BE2C (cell line): ENCODE measurements around the gene GPER1.

Source experiments
- DNase-seq: peaks from one replicate; pipeline ENCODE4 v3.0.0-alpha.2; 2020
- H3K27me3 ChIP-seq: fragments of 250-450 bp; sonication (Bioruptor Pico); 2 replicates; pipeline ENCODE4 v1.5.1; 2020; ENCODE audit warnings: mild to moderate bottlenecking
- H3K36me3 ChIP-seq: fragments of 250-450 bp; sonication (Bioruptor Pico); 2 replicates; pipeline ENCODE4 v1.5.1; 2020; ENCODE audit warnings: mild to moderate bottlenecking
- H3K4me1 ChIP-seq: fragments of 250-450 bp; sonication (Bioruptor Pico); 2 replicates; pipeline ENCODE4 v1.5.1; 2020
- H3K4me3 ChIP-seq: 2 replicates; pipeline ENCODE4 v1.5.1; 2011; ENCODE audit warnings: low read depth, low read length
- H3K9me3 ChIP-seq: fragments of 250-450 bp; sonication (Bioruptor Pico); 2 replicates; pipeline ENCODE4 v1.5.1; 2020
- CTCF ChIP-seq: IDR thresholded peaks from 2 replicates; pipeline ENCODE4 v1.5.1; 2012; ENCODE audit warnings: mild to moderate bottlenecking, low read depth, low read length

GPER1 gene

GRCh38 chr7:1085910-1086421 is 1.9 kb upstream of the GPER1 start:
- H3K36me3 ChIP-seq = no peaks in the 10 kb centered on the region
- no peak for TF ChIP-seq CTCF
- no peaks in the 10 kb centered on the region for H3K9me3 ChIP-seq
- peaks cover 34% of the 10 kb centered on the region for H3K4me1 ChIP-seq
- DNase-seq = no peak
- H3K4me3 ChIP-seq = no peak overlapping the region
- no peaks in the 10 kb centered on the region for H3K27me3 ChIP-seq

DNA sequence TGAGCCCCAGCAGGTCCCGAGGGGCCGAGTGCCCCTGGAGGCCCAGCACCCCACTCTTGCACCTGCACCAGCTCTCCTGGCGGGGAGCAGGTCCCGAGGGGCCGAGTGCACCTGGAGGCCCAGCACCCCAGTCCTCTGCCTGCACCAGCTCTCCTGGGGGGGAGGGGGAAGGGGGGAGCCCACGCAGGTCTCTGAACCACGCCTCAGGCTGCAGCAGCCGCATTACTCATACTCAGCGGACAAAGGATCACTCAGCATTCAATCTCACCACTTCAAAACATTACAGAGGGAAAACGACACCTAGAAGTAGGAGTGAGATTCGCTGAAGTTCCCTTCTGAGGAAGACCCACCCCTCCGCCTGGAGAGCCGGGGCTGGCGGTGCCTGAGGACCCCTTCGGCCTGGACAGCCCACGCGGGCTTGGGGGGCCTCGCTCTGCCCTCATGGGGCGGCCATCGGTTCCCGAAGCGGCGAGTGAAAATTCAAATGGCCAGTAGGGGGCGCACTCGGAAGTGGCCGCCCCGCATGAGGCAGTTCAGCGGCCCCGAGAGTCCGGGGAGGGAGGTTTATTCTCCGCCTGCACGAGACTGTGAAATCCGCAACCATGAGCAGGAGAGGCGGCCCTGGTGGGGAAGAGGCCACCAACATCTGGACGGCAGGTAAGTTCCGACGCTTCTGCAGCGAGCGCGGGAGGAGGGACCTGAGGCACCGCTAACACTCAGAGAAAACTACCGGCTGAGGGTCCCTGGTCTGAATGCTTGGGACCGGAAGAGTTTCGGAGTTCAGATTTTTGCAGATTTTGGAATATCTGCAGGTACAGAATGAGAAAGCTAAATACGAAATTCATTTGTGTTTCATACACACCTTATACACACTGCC is 1.1 kb upstream of the GPER1 start:
- Histone ChIP-seq H3K9me3 (no peaks in the 10 kb centered on the region), H3K36me3 (peaks cover under 1% of the 10 kb centered on the region), H3K4me3 (no peak overlapping the region), H3K27me3 (no peaks in the 10 kb centered on the region), H3K4me1 (peaks cover 27% of the 10 kb centered on the region)
- DNase-seq = peak; percentile 73
- peak; percentile 78 for TF ChIP-seq CTCF

DNA sequence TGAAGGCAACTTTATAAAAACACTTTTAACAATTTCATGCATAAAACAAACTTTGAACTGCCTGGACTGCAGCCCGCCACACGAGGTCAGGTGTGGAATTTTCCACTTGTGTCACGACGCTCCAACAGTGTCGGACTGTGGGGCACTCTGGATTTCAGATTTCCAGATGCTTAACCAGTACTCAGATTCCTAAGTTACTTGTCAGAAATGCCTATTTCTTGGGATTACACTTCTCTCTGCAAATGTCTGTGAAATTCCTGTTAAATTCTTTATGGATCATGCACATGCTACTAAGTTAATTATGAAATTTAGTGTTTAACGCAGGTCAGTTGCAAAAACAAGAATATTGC is 473 bp upstream of the GPER1 start:
- TF ChIP-seq CTCF = no peak
- no peak overlapping the region for H3K4me3 ChIP-seq
- peaks cover 21% of the 10 kb centered on the region for H3K4me1 ChIP-seq
- H3K27me3 ChIP-seq = no peaks in the 10 kb centered on the region
- DNase-seq = no peak
- H3K9me3 ChIP-seq = no peaks in the 10 kb centered on the region
- H3K36me3 ChIP-seq = peaks cover 5% of the 10 kb centered on the region

DNA sequence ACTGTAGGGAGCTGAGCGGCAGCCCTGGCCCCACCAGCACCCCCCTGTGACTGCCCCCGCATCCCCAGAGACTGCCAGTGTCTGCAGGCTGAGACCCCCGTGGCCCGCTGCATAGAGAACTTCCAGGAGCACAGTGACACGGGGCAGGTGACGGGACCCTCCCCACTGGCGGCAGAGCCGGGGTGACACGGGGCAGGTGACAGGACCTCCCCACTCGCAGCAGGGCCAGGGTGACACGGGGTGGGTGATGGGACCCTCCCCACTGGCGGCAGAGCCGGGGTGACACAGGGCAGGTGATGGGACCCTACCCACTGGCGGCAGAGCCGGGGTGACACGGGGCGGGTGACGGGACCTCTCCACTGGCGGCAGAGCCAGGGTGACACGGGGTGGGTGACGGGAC is 2.3 kb downstream of the GPER1 start:
- no peak for DNase-seq
- peaks cover 10% of the 10 kb centered on the region for H3K36me3 ChIP-seq
- peaks cover 17% of the 10 kb centered on the region for H3K4me1 ChIP-seq
- H3K9me3 ChIP-seq = no peaks in the 10 kb centered on the region
- H3K27me3 ChIP-seq = no peaks in the 10 kb centered on the region
- H3K4me3 ChIP-seq = no peak overlapping the region
- no peak for TF ChIP-seq CTCF

DNA sequence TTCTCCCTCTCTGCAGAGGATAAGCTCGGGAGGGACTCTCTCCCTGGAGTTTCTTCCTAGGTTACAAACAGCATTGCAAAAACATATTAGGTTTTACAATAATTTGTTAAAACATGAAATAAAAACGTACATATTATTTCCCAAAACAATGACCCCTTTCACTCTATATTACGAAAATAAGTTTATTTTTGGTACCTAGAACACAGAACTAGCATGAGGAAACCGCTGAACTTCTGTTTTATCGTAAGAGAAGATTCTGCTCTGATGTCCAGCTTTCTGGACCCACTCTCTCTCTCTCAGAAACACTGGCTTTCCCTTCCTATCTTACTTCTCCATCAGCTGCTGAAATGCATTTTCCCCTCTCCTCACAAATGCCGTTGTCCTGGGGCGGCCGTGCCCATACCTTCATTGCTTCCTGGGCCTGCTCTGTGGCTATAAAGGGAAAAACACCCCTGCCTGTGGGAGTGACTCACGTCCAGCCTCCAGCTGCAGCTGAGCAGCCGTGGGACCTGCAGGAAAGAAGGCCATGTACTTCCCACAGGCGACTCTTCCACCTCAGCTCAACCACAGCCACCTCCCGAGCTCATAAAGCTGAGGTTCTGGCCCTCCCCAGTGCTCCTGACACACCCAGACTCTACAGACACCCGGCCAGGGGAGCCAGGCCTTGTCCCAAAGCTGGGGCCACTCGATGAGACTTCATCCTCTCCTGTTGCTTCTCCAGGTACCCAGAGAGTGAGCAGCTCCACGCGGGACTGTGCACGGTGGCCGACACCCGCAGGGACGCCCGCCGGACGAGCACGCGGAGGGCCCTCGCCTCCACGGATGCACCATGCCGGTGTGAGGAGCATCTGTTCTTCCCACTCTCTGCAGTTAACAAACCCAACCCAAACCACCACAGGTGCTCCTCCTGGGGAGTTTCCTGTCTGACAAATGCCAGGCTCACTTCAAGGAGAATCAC is 3.1 kb downstream of the GPER1 start:
- Histone ChIP-seq H3K4me3 (no peak overlapping the region), H3K4me1 (peaks cover 24% of the 10 kb centered on the region), H3K36me3 (peaks cover 10% of the 10 kb centered on the region), H3K27me3 (no peaks in the 10 kb centered on the region), H3K9me3 (no peaks in the 10 kb centered on the region)
- DNase-seq = no peak
- TF ChIP-seq CTCF = no peak
